T-helper 22 cell (primary cell): ENCODE measurements around the gene ITGA2.

Experiments used
- DNase-seq: peaks from one replicate; pipeline ENCODE4 v3.0.0-alpha.2; 2020; ENCODE audit warnings: low read depth

The ITGA2 gene

GRCh38 chr5:53059281-53059680, 70.1 kb downstream of the ITGA2 start:
- no peak for DNase-seq

DNA sequence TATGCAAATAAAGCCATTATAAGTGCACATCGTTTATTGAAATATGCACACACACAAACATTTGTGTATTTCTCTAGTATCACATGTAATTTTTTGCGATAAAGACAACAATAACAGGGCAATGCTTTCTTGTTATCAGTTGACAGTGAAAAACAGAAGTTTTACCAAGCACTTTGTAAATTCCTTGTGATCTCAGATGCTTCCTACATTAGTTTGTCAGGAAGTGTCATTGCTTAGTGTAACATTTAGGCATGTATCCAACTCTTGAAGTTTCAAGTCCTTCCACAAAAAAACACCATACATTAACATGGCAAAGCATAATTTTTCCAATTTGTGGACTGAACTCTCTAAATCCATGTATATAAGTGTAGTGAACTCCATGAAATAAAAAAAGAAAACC, 74.0 kb downstream of the ITGA2 start:
- DNase-seq, result no peak

GRCh38 chr5:53063791-53064190, 74.6 kb downstream of the ITGA2 start:
- no peak for DNase-seq

GRCh38 chr5:53066088-53066487, 76.9 kb downstream of the ITGA2 start:
- no peak for DNase-seq

DNA sequence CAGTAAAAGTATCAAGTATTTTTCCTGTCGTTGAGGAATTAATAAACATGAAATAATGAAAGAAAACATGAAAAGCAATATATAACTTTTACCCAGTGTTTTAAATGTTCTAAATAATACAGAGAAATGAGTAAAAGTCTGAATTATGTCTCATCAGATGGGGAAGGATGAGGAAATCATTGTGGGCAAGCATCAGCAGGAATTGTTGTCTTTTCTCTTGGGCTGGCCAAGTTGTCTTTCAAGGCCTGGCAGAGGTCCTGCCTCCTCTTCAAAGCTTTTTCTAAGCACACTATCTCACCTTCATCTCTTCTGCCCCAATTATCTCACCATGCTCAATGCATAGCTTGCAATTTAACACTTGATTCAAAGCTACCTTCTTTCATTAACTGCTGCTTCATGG, 78.5 kb downstream of the ITGA2 start:
- DNase-seq, result no peak

DNA sequence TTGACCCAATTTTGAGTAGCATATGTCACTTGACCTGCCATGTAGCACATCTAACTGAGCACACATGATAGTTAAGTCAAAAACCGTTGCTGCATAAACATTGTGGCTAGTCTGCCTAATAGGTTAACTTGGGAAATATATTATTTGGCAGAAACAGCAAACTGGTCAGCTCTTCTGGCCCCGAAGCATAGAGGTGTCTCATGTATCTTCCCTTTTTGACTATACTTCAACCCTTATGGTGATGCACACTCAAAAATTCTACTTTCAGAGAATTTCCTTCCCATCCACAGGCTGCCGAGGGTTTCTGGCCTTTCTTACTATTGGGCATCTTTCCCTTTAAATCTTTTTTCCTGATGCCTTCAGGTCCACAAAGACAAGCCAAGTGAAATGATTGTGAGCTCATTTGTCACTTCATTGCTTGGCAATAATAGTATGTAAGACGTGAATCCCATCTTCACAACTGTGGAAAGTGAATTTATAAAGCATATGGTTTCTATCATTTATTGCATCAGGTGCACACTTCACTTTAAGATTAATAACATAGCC, 79.2 kb downstream of the ITGA2 start:
- no peak for DNase-seq

DNA sequence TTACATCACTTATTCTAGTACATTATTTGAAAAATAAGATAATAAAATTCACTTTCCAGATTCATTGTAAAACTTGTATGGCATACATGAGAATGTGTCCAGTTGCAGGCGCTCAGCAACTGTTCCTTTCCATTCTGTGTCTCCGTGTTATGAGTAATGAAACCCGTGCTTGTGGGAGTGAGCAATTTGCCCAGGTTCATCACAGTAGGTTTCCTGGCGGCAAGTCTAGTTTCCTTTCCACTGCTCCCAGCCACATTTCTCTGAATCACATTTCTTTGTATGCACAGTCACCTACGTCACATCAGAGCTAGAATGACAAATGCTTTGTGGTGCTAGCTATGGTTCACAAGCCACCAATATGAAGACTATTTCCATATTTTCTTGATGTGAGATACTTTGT, 80.5 kb downstream of the ITGA2 start:
- DNase-seq, result no peak

DNA sequence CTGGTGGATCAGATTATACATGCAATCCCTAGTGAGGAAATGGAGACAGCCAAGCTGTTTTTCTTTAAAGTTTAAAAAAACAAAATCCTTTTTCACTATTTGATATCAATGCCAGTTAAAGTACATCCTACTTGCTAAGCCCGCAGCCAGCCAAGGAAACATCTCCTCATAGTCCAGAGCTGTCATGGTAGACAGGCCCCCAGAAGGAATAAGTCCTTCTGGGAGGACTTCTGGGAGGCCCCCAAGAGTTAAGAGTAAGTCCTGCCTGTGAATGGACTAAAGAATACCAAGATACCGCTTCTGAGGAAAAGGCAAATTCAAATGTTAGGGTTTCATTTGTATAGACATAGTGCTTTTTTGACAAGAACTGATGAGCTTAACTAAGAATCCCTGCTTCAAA, 82.1 kb downstream of the ITGA2 start:
- no peak for DNase-seq

DNA sequence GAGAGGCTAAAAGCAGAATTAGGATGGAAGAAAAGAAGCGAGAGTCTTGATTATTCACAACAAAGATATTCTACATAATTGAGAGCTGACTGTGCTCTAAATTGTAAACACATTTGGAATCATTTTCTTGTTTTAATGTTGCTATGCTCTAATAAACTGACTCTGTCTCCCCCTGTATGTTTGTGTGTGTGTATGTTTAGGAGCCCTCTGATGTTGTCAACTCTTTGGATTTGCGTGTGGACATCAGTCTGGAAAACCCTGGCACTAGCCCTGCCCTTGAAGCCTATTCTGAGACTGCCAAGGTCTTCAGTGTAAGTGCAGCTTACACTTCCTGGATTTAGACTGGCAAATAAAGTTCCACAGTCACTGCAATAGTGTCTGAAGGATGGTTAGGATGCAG, 82.6 kb downstream of the ITGA2 start:
- no peak for DNase-seq

- no peak for DNase-seq
Measured at GRCh38 chr5:53073348-53073747, 84.2 kb downstream of the ITGA2 start.

- no peak for DNase-seq
Measured at GRCh38 chr5:53076014-53076583, 86.9 kb downstream of the ITGA2 start.

DNA sequence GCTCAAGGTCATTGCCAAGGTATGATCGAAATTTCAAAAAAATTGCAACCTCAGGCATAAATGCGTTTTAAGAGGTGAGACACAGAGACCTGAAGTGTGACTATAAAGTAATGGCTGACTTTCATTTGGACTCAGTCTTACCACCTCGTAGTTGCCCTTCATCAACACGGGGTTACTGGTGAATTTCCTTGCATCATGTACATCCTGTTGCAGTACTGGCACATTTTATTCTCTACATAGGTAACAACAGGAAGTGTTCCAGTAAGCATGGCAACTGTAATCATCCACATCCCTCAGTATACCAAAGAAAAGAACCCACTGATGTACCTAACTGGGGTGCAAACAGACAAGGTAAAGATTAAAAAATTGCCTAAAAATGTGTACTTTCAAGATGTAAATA, 91.1 kb downstream of the ITGA2 start:
- DNase-seq, result no peak

GRCh38 chr5:53083927-53084326, 94.8 kb downstream of the ITGA2 start:
- no peak for DNase-seq

DNA sequence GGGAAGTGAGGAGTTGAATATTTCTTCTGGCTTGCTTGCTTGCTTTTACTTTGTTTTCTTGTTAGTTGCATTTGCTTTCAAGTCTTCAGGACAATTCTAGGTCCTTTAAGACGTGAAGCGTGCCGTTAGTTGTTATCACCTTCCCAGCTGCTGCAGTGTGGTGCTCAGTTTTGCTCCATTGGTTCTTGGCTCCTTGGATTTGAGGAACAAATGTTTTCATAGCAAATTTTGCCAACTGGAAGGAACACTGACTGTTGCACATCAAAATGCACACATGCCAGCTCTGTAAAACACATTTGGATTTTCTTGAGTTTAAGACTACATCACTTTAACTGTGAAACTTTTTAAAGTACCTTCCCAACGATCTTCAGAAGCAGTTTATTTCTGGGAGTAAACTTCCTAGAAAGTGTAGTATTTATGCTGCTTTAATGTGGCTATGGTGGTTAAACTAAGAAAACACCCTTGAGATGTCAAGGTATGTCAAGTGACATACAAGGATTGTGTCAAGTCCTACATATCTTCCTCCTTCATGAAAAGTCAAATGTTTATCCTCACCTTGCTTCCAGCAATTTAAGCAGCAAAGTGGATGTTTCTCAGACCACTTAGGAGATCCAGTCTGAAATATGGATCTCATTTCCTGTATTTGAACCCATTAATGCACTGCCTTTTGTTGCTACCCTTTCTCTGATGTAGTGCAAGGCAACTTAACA, 95.5 kb downstream of the ITGA2 start:
- no peak for DNase-seq

DNA sequence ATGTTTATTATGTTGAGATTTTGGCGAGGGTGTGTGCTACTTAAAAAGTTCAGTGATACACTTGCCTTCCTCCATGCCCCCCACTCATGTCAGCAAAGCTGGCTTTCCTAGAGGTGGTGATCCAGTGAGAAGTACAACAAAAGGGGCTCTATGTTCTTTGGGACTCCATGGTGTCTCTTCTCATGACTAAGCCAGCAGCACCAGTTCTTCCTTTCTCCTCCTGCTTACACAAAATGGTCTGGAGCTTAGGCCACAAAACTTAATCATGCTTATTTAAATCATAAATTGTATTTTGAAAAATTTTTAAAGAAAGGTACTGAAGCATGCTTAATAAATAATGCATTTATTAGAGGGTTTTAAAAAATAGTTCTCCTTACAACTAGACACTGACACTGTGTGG, 98.0 kb downstream of the ITGA2 start:
- no peak for DNase-seq

DNA sequence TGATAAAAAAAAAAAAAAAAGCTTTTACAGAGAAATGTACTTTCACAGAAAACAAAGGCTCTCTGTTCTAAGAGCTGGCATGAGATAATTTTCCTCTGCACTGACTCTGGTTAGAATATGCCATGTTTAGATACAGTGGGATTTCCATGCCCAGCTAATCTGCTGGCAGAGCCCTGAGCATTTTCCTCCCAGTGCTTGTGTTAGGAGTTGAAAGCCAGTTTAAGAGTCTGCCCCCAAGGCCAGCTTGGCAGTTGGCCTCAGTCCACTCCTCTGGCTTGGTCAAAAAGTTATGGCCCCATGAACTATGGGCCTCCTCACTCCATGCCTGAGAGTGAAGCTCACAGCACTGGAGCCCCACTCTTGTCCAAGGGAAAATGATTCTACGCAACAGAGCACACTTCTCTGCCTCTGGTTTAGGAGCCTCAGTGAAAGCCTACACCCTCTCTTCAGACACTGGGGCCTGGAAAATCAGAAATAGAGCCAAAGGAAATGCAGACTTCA, 98.5 kb downstream of the ITGA2 start:
- DNase-seq, result no peak

DNA sequence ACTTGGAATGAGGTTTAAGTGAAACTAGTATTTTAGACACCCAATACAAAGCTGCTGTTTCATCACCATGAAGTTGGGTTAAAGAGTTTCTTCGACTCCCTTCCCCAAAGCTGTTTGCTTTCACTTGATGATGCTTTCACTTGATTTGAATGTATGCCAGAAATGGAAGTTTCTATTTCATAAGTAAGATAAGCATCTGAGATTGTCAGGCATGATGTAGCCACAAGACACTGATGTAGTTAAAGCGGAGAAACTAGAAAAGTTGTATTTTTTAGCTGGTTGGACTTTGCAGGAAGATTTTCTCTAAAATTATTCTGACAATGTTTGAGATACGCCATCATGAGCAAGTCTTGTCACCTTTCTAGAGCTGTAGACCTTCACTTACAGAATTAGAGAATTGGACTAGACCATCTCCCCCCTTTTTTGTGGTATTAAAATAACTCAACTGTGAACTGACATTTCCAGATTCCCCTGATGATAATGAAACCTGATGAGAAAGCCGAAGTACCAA, 100.4 kb downstream of the ITGA2 start:
- no peak for DNase-seq

- DNase-seq, result no peak
Measured at GRCh38 chr5:53090229-53090628, 101.1 kb downstream of the ITGA2 start.

DNA sequence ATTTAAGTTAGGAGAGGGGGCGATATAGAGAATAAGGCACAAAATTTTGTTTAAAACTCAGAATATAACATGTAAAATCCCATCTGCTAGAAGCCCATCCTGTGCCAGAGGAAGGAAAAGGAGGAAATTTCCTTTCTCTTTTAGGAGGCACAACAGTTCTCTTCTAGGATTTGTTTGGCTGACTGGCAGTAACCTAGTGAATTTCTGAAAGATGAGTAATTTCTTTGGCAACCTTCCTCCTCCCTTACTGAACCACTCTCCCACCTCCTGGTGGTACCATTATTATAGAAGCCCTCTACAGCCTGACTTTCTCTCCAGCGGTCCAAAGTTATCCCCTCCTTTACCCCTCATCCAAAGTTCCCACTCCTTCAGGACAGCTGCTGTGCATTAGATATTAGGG, 102.1 kb downstream of the ITGA2 start:
- DNase-seq, result no peak

- DNase-seq, result no peak
Measured at GRCh38 chr5:53092242-53092641, 103.1 kb downstream of the ITGA2 start.

GRCh38 chr5:53095217-53095616, 106.1 kb downstream of the ITGA2 start:
- DNase-seq, result no peak

- DNase-seq, result peak; percentile 26
Measured at GRCh38 chr5:53095931-53096525, 106.9 kb downstream of the ITGA2 start.

- DNase-seq, result no peak
Measured at GRCh38 chr5:53099546-53099945, 110.4 kb downstream of the ITGA2 start.
